GM19238 (cell line): ENCODE data around the gene PKHD1.

Experiments used
- DNase-seq: peaks from one replicate; pipeline ENCODE4 v3.0.0; 2011; ENCODE audit warnings: low spot score; ENCODE audit not compliant: insufficient read length

PKHD1 gene

GRCh38 chr6:51626391-51626790 is 461.0 kb downstream of the PKHD1 start:
- no peak for DNase-seq

DNA sequence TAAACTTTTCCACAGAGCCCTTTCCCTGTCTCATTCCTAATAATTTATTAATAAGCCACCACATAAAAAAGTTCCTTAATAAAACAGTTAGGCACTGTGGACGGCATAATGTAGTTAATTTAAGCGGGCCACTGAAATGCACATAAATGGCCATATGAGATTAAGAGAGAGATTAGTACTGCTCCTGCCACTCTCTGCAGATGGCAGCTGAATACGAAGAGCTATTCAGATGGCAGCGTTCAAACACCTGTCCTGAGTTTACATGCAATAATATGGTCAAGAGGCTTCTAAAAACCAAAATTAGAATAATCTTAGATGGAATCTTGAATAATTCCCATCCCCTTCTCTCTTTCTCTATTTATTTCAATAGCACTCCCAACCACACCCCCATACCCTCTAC is 461.8 kb downstream of the PKHD1 start:
- DNase-seq, result no peak

DNA sequence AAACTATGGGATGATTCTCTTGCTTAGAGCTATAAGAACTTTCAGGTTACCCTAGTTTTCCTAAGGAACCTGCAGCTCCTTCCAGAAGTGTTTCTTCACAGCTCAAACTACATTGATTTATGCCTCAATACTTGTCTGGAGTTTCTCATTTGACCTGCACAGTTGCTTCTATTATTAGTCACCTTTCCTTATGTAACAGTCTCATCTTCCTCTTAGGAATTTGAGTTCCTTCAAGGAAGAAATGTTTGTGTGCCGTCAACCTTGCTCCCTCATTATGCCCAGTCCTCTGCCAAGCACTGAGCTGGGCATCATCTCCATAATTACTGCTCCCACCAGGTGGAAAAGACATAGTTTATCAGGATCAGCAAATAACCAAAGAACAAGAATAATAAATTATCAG is 466.4 kb downstream of the PKHD1 start:
- DNase-seq, result no peak

DNA sequence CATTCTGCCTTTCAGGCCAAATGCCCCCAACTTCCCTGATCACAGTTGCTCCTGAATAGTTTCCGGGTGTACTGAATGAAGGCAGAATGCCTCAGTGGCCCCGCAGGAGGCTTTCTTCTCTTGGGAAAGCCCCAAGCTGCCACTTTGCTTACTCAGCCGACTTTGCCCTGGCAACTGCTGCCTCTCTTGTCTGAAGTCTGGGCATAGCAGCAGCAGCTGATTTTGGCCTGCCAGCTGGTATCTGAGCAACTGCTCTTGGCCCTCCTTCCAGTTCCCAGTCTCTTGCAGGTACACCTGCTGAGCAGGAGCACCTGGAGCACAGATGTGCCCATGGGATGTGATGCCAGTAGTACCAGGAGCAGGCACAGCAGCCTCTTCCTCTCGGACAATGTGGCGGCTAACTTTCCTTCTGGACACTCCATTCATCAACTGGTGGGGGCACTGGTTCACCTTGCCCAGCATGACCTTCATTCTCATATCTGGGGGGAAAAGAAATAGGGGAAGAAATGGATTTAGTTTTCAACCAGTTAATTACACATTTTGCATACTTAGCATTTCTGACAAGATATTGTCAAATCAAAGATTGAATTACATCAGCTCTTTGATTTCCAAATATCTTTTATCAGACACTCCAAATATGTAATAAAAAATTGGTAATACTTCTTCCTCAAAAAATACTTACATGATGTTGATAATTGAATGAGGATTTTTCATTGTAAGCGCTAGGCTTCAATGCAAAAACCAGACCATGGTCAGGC is 468.2 kb downstream of the PKHD1 start:
- no peak for DNase-seq

GRCh38 chr6:51618563-51618962 is 468.9 kb downstream of the PKHD1 start:
- DNase-seq, result no peak

DNA sequence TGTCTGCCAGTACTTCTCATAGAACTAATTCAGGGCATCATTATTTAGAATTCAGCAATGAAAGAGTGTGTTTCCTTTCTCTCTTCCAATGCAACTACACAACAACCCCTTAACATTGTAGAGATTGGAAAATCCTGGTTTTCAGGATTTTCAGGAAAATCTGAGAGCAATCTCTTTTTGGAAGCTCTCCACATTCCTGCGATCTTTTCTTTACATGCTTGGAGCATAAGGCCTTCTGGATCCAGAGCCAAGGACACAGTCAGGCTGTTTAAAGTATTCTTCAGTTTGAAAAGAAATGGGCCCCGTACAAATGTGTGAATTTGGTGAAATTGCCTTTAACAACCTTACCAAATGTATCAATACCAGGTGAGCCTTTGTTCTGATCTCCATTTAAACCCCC is 469.7 kb downstream of the PKHD1 start:
- DNase-seq, result no peak

DNA sequence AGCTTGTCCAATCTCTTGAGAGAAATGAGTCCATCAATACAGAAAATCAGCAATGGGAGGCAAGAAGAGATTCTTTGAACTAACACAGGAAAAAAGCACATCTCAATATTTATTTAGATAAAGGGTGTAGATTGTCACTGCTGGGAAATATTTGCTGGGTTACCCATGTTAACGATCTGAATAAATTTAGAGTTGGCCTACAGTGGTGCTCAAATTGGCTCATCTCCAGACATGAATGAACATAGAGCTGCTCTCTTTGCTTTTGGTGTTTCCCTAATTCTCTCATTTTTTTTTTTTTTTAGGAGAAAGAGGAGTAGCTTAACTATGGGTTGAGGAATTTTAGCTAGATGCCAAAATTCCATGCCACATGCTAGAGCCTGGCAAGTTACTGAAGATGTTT is 471.2 kb downstream of the PKHD1 start:
- no peak for DNase-seq

- DNase-seq, result no peak
Measured at GRCh38 chr6:51614725-51615124, 472.7 kb downstream of the PKHD1 start.

DNA sequence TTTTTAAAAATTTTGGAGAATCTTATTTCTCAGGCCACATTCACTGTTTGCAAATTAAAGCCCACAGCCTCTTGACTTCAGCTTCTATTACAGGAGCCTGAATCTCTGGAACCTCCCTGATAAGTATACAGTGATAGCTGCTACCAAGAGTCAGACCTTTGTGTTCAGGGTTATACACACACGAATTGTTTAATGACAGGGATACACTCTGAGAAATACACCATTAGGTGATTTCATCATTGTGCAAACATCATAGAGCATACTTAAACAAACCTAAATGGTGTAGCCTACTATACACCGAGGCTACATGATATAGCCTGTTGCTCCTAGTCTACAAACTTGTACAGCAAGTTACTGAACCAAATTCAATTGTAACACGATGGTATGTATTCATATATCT is 473.9 kb downstream of the PKHD1 start:
- no peak for DNase-seq

DNA sequence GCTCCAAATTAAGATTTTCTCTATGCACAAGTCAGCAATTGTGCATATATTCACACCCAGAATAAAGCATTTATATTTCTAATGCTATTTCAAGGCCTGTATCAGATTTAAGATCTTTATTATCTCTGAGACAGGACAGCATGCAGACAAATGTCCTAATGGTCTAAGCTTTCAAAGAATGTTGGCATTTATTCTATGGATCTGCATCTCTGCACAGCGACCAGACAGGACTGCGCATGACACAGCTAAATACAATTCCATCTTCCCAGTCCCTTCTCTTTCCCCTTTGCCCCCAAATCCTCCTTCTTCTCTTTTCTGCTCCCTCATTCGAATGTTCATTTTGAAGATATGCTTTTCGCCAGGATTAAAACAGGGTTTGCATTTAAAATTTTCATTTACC is 478.5 kb downstream of the PKHD1 start:
- no peak for DNase-seq

DNA sequence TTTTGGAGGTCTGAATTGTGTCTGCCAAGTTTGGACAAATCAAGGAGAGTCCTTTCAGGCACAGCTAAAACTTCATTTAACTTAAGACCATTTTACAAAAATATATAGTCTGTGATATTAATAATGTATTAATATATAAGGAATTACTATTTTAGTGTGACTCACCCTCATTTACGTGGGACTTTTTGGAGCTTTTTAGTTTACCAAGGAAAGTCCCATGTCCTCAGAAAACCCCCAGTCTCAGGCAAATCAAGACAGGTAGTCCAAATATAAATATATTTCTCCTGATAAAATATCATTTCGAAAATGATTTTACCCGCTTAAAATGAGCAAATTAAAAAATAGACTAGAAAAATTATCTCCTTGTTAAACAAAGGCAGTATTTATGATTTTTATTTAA is 479.0 kb downstream of the PKHD1 start:
- no peak for DNase-seq

DNA sequence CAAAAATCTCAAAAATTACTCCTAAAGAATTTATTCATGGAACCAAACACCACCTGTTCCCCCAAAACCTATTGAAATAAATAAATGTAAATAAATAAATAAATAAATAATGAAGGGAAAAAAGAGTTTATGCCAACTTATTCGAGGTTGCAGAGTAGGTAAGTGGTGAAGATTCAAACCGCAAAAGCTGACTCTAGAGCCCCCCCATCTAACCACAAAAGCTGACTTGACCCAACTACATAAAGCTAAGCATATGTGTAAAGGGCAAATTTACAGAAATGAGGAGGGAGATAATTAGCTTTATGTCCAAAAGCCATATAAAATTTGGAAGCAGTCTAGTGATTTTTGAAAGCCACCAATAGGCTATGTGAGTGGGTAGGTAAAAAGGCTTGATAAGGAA is 486.9 kb downstream of the PKHD1 start:
- no peak for DNase-seq

GRCh38 chr6:51598171-51598570 is 489.2 kb downstream of the PKHD1 start:
- DNase-seq, result no peak

DNA sequence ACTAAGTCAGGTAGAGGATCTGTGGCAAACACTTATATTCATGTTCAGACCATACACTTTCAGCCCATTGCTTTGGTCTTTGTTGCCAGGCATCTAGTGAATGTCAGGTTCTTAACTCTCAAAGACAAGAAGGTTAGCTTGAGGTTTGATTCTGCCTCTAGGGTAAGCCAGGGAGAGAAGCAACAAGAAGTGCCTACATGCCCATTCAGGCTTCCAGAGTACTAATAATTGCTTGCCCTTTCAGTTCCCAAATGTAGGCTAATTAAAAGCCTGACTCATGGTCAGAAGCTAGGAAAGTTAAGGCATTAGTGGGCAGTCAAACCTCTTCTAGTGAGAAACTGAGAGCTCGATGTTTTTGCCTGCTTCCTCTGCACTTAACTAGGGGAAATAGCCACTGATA is 492.4 kb downstream of the PKHD1 start:
- DNase-seq, result no peak

DNA sequence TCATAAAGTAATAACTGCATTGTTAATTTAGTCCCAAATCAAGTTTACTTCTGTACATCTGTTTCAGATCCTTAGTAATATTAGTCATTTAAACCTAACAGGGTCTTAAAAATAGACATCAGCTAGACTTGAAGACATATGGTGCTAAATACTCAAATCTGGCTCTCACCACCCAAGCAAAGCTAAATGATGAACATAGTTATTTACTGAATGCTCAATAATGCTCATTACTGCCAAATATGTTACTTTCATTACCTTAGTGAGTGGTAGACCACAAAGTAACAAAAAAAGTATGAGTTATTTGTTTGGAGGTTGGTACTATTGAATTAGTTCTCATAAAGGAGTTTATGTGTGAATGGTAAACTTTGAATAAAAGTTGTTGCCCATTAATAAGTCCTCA is 502.1 kb downstream of the PKHD1 start:
- DNase-seq, result no peak

- DNase-seq, result no peak
Measured at GRCh38 chr6:51584163-51584562, 503.2 kb downstream of the PKHD1 start.

DNA sequence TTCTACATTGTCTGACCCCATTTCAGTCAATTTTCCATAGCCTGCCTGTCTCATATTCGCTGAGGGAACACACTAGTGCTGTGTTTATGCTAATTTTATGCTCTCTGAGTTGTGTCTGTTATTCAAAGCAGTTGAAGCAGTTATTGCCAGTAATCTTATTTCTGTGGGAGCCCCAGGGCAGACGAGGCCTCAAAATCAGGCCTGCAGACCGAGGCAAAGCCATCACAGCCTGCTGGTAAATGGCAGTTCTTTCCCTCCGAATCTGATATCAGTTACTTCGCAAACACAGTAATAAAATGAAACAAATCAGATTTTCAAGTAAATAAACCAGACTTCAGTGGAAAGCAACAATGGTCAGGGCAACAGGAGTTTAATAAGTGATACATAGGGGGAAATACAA is 508.4 kb downstream of the PKHD1 start:
- no peak for DNase-seq

GRCh38 chr6:51578362-51578761 is 509.1 kb downstream of the PKHD1 start:
- DNase-seq, result no peak

DNA sequence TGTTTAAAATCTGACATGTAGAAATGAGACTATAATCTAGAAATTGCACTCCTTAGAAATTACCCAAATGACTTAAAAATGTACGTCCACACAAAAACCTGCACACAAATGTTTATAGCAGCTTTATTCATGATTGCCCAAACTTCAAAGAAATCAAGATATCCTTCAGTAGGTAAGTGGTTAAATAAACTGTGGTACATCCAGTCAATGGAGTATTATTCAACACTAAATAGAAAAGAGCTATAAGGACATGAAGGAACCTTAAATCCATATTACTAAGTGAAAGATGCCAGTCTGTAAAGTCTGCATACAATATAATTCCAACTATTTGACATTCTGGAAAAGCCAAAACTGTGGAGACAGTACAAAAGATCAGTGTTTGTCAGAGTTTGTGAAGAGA is 513.4 kb downstream of the PKHD1 start:
- DNase-seq, result no peak

GRCh38 chr6:51571168-51571567 is 516.2 kb downstream of the PKHD1 start:
- no peak for DNase-seq

- no peak for DNase-seq
Measured at GRCh38 chr6:51570168-51570921, 517.1 kb downstream of the PKHD1 start.

DNA sequence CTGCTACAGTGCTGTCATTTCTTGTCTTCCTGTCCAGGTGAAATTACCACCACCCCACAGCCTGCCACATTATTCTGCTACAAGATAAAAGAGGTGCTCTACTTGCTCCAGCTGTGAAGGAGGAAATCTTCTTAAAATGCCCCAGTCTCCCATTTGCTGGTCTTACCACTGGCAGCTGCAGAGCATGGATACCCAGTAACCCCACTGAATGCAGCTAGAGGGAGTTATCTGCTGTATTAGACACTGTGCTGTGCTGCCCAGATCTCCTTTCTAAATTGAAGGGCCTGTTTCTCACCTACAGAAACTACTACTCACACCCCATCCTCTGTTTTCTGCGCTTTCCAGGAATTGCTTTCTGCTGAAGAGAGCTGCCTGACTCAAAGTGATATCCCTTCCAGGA is 517.8 kb downstream of the PKHD1 start:
- DNase-seq, result no peak

- no peak for DNase-seq
Measured at GRCh38 chr6:51568771-51569170, 518.6 kb downstream of the PKHD1 start.
